GM18508 (cell line): Measurements from ENCODE around the gene EZR.

Experiments used
- ATAC-seq: cut with Tn5 transposase; IDR thresholded peaks from one replicate; pipeline ENCODE4 v1.9.1; 2021; ENCODE audit warnings: moderate number of reproducible peaks; ENCODE audit not compliant: insufficient read depth, unreplicated experiment

The EZR gene

DNA sequence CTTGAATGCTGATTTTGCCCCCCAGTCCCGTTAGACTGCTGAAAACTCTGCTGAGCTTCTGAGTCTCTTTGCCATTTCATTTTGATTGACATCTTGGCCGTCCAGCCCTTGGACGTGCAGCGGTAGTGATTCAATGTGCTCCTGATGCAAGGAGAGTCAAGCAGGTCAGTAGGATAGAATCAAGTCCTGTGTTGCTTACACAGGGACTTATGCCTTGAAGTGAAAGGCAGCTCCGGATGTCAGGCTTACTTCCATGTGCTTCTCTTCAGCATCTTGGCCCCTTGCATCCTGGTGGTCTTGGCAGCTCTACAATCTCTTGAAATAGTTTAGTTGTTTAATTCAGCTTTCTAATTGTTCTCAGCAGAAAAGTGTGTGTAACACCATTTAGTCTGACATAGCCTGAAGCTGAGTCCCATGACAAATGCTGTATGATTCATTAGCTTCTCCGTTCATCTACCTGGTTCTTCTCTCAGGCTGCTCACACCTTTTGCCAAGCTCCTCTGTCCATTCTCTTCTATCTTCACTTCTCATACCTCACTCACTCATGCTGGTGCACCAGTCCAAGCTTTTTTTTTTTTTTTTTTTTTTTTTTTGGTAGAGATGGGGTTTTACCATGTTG is 76.0 kb downstream of the EZR start:
- ATAC-seq: no peak

DNA sequence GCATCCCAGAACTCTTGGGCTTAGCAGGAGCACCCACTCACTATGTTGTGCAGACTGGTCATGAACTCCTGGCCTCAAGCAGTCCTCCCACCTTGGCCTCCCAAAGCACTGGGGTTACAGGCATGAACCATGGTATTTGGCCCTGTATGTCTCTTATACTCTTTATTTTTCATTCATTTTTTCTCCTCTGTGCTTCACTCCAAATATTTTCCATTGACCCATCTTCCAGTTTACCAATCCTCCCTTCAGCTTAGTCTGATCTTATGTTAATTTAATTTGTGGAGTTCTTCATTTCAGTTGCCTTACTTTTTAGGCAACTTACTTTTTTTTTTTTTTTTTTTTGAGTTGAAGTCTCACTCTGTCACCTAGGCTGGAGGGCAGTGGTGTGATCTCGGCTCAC is 79.5 kb downstream of the EZR start:
- ATAC-seq: no peak

DNA sequence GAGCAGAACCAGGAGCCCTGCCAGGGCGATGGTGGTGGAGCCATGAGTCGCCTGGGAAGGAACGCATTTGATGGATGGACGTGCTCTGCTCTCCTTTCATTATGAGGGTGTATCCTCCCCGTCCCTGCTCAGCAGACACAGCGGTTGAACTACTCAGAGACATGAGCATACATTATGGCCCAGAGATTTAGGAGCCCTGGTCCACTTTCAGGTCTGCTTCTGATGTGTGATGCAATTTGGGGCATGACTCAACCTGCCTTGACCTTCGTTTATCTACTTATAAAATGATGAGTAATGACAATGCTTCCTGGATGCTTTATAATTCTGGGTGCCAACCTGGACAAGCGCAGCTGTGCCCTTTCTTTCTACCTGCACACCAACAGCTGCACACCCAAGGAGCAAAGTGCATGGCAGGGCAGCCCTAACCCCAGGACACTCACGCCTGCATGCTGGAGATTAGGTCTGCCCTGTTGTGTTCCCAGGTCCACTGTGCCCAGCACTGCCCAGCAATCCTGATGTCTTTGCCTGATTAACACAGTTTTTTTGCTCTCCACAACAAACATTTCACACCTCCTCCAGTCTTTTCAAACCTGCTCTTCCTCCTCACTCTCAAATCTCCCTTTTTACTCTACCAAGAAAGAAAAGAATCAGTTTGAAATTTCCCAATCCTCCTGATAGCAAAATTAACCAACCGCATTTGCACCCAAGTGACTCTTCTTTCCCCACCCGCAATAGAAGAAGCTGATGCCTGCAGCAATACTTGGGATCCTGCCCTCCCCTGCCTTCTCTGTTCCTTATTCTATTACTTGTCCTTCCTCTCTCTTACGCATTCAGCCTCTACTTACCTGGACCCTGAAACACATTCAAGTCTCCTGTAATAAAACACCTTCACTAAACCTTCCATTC is 81.2 kb downstream of the EZR start:
- ATAC-seq: no peak

DNA sequence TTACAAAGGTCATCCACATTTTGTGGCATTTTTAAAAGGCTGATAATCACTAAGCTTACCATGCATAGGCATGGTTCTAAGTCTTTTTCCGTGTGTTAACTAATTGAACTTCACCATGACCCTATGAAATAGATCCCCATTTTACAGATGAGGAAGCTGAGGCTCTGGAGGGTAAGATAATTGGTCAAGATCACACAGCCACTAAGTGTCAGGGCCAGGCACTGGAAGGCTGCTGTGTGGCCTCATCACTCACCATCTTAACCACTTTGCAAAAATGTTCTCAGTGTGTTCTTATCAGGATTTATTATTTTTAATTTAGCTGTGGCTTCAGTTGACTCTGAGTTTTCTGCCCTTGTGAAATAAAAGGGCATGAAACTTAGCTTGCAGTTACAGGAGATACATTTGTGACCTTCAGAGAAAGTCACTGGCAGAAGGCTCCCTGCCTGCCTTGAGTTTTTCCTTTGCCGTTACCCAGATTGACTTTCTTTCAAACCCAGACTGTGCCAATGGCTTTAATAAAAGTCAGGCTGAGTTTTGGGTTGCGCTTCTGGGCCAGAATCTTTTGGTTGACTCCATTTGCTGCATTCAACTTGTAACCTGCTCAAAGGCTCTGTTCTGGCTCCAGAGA is 82.0 kb downstream of the EZR start:
- no peak for ATAC-seq

DNA sequence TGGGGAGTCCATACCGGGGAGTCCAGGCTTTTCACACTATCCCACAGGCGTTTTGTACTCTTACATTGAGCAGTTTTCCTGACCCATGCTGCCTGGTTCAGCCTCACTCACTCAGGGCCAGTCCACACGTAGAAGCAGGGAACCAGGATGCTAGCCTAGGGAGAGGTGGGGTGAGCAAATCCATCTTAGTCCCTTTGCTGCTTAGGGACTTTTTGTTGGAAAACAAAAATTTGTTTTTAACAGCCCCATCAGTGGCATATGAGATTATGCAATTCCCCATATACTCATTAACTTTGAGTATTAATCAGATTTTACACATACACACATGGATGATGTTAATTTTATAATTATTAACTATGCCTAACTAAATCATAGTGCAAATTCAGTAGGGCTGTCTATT is 84.2 kb downstream of the EZR start:
- ATAC-seq: no peak

DNA sequence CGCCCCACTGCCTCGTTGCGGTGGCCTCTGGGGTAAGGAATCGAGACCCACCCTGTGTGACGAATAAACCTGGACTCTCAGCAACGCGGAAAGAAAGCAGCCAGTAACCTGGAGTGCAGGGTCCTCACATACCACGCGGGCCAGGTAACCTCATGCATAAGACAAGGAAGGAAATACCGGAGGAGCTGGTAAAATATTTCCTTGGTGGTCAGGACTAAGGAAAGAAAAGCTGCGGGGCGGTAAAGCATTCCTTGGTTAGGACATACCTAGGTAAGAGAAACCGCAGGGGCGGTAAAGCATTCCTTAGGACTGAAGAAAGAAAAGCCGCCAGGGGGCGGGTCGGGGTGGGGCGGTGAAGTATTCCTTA is 88.6 kb downstream of the EZR start:
- ATAC-seq: no peak

DNA sequence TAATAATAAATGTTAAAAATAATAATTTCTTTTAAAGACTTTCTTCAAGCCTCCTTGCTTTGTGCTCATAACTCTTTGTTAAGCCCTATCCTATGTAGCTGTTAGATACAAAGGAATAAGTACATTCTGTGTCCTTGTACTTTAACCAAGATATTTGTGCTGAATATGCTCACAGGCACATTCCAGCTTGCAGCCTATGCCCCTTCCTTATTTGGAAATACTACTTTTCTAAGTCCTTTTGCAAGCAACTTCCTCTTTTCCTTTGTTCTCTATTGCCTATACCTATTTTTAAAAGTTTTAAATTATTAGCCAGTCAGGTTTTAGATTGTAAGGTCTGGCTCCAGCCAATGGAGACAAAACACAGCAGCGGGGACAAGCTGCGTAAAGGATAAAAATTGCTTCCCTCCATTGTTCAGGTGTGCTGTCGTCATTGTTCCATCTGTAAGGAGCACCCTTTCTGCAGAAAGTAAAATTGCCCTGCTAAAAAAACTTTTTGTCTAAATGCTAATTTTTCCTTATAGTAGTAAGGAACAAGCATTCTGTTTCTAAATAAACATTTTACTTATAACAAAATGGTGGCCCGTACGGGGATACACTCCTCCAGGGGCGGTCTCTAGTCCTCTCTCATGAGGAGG is 89.1 kb downstream of the EZR start:
- ATAC-seq: no peak

DNA sequence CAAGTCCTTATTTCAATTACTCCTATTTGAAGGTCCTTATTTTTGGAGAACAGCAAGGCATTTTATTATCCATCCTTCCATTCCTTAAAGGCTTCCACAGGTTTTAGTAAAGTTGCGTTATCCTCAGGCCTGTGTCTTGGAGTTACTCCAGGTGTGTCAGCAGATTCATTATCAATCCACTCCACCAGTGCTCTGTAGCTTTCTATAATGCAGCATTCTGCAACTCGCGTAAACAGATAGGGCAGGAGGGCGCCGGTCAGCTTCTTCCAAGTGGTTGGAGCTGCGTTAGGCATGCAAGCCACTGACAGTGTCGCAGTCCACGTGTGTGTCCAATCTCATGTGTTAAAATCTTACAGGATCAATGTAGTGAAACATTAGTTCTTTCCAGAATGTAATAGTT is 93.5 kb downstream of the EZR start:
- ATAC-seq: no peak

DNA sequence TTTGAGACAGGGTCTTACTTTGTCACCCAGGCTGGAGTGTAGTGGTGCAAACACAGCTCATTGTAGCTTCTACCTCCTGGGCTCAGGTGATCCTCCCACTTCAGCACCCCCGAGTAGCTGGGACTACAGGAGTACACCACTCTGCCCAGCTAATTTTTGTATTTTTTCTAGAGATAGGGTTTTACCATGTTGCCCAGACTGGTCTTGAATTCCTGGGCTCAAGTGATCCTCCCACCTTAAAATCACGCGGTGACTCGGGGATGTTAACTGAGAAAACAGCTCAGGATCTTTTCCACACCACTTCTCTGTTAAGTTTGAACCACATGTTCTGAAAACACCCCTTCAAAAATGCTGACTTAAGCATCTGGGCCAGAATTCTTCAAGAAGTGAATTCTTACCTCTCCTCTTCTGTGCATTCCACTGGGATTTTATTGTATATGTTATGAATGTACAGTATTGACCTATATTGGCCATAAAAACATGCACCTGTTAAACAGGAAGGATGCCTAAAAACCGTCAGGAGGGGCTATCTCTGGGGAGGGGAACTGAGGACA is 96.9 kb downstream of the EZR start:
- no peak for ATAC-seq

DNA sequence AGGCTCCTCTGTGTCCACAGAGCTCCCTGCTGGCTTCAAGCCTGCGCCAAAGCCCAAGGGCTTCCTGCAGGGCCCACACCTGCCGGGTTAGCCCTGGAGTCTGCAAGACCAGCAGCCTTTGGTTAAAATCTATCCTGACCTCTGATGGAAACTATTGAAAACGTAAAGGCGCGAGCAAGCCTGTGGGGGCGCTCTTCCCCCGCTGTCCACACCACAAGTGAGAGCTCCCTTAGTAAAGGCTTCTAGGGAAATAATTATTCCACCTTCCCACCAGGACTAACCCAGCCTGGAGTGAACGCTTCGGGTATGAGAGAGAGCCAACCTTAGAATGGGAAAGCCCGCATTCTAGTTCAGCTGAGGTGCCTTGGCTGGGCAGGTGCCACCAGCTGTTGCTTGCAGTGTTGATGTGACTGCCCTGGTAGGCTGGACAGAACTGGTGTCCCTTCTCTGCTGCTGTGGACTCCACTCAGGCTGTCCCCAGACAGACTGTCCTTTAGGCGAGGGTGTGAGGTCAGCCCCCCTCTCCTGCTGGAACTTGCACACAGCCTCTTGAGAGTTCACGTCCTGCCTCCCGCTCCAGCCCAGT is 100.6 kb downstream of the EZR start:
- ATAC-seq: no peak

DNA sequence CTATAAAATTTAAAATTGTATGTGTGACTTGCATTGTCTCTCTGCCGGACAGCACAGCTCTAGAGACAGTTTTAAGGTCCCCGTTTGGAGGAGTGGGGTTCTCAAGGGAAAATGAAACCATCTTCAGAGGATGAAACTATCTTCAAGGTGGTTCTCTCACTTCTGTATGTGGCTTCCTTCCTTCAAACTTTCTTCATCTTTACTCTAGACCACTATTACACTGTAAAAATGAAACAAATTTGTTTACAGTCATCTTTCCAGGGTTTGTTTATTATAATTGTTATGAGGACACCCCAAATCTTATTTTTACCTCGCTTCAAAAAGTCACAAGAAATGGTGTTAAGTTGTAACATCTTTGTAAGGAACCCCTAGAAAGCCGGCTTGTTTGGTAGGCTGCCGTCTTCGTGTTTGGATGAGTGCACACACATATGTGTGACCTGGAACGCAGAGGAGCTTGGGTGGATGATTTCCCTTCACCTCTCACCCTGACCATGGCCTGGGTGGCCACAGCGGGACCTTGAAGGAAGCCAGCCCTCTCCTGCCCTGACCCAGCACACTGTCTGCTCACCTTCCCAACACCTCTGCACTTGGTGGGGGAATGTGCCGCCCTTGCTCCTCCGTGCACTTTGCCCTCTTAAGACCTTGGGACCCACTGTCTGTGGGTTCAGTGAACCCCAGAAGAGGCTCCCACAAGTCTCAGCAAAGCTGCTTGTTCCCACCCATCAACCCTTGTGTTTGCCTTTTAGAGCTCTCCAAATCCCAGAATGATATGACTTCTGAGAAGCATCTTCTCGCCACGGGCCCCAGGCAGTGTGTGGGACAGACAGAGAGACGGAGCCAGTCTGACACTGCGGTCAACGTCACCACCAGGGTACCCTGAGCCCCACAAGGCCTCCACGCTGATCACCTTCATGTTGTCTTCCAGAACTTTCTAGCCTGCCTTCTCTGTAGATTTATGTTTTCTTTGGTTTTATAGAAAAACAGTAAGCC is 101.5 kb downstream of the EZR start:
- ATAC-seq: peak; percentile 44
